ENCODE results near the gene AGER.
"Not testable (repeated sequence)": the region's sequence is repeated elsewhere in the genome, so short reads cannot be mapped to it uniquely, and the experiment has no call there.

Gene AGER

GRCh38 chr6:32184084-32184640, at the start of gene AGER:
AGER (minus strand) TSS chr6:32184253; CDS start chr6:32184222, 31 bp downstream.
- DNase-seq: no peak

GRCh38 chr6:32226434-32226833, 42.4 kb upstream of the AGER start:
- no peak for DNase-seq

GRCh38 chr6:32224696-32225095, 40.6 kb upstream of the AGER start:
- no peak for DNase-seq

GRCh38 chr6:32223258-32224235, 39.5 kb upstream of the AGER start, which contains the start of gene NOTCH4:
NOTCH4 (minus strand) TSS chr6:32224067; CDS start chr6:32223928, 139 bp downstream.
- no peak for DNase-seq

GRCh38 chr6:32222333-32223230, 38.5 kb upstream of the AGER start:
- no peak for DNase-seq

- DNase-seq: no peak
These were observed 36.0 kb upstream of the AGER start for GRCh38 chr6:32220021-32220420.

GRCh38 chr6:32218167-32218566, 34.1 kb upstream of the AGER start:
- DNase-seq: no peak

GRCh38 chr6:32216998-32217397, 32.9 kb upstream of the AGER start:
- no peak for DNase-seq

- DNase-seq: no peak
These were observed 32.2 kb upstream of the AGER start for GRCh38 chr6:32216285-32216684.

- no peak for DNase-seq
These were observed 31.6 kb upstream of the AGER start for GRCh38 chr6:32215617-32216016.

GRCh38 chr6:32214126-32214525, 30.1 kb upstream of the AGER start:
- DNase-seq: no peak

- DNase-seq: no peak
These were observed 29.6 kb upstream of the AGER start for GRCh38 chr6:32213649-32214048.

- no peak for DNase-seq
These were observed 28.2 kb upstream of the AGER start for GRCh38 chr6:32212076-32212760.

- DNase-seq: not testable (repeated sequence)
These were observed 27.4 kb upstream of the AGER start for GRCh38 chr6:32211432-32211831.

GRCh38 chr6:32210191-32210601, 26.1 kb upstream of the AGER start:
- no peak for DNase-seq

- no peak for DNase-seq
These were observed 24.9 kb upstream of the AGER start for GRCh38 chr6:32208996-32209395.

GRCh38 chr6:32204268-32204715, 20.2 kb upstream of the AGER start:
- no peak for DNase-seq

GRCh38 chr6:32203426-32204267, 19.6 kb upstream of the AGER start:
- DNase-seq: no peak

- no peak for DNase-seq
These were observed 18.1 kb upstream of the AGER start for GRCh38 chr6:32202186-32202585.

- no peak for DNase-seq
These were observed 16.8 kb upstream of the AGER start for GRCh38 chr6:32200711-32201475.

GRCh38 chr6:32198866-32199265, 14.8 kb upstream of the AGER start:
- DNase-seq: no peak

Measured in fibroblast of upper back skin (primary cell).